HUDEP-2 (cell line): Measurements from ENCODE around the gene ADAMTS13.
A peak's percentile ranks its signal among the peaks of the same experiment; 100 is the strongest.

Source experiments
- DNase-seq, 76 experiments: peaks; one replicate each; lab custom pipeline; 2025; ENCODE audit not compliant: unreplicated experiment in 76 of 76; lab: John Stamatoyannopoulos, UW

The ADAMTS13 gene

DNA sequence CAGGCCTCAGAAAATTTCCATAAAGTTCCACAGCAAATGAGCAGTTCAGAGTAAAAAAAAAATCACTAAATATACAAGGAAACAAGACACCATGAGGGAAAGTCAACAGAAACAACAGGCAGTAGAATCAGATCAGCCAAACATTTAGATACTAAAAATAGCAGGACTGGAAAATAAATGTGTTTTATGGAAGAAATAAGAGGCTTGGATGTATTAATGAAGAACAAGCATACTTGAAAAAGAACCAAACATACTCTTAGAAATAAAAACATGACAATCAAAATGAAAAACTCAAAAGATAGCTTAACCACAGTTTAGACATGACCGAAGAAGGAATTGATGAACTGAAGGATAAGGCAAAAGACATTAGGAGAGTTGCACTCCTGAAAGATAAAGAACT is 79.9 kb downstream of the ADAMTS13 start:
- no peak for DNase-seq

- DNase-seq: no peak
These were observed 83.1 kb downstream of the ADAMTS13 start for GRCh38 chr9:133505186-133505830.

DNA sequence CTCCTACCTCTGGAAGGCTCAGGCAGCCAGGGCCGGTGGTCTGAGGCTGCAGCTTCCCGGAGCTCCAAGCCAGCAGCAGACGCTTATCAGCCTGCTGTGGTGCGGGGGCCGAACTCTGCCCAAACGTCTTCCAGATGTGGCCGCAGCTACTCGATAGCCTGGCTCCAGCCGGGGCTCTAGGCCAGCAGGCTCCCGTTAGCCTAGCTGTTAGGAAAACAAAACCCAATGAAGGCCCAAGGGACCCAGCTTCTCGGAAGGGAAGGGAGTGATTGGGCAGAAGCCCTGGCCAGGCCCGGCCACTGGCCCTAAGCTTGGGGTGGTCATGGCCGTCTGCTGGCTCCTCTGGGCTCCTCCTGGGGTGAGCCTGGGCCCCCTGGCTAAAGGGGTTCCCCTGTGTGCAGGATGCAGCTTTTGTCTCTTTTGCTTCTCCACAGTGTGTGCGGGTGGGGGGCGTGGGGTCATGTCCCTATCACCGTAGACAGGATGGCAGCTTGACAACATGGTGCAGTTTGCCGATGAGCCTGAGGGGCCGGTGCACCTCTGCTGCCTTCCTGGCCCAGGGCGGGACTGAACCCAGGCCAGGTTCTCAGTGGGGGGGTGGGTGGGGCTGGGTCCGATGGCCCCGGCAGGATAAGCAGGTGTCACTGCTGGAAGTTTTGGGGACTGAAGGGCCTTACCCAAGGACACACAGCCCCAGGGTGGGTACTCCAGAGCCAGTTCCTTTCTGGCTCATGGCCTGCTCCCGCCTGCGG is 83.9 kb downstream of the ADAMTS13 start:
- peak in 47 of 76 experiments; percentile 3 to 71 (median 42) for DNase-seq

GRCh38 chr9:133506653-133507038 is 84.5 kb downstream of the ADAMTS13 start:
- DNase-seq: peak in 1 of 76 experiments; percentile 19

DNA sequence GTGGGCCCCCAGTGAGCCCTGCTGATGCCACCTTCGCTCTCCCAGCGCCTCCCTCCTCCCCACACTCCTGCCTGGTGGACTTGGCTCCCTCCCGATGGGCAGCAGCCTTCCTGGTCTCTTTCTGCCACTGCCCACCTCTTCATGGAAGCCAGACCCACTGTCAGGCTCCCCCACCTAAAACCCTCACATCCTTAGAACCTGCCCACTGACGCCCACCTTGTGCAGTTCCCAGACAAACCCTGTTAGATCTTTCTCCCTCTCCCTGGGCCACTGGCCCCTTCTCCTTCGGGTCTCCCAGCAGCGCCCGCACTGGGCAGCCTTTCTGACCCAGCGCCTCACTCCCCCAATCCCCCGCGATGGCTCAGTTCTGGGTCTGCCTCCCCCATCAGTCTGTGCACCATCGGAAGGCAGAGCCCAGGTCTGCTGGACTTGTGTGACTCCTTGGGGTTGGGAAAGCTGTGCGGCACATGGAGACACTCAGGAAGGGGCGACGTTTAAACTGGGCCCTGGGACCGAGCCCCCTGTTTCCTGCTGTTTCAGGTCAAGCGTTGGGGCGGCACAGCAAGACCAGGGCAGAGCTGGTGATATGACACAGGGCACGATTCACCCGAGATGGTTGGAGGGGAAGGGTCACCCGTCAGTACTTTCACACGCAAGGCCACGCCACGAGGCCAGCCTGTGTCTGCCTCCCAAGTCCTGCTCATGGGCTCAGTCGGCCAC is 85.2 kb downstream of the ADAMTS13 start:
- DNase-seq: no peak

DNA sequence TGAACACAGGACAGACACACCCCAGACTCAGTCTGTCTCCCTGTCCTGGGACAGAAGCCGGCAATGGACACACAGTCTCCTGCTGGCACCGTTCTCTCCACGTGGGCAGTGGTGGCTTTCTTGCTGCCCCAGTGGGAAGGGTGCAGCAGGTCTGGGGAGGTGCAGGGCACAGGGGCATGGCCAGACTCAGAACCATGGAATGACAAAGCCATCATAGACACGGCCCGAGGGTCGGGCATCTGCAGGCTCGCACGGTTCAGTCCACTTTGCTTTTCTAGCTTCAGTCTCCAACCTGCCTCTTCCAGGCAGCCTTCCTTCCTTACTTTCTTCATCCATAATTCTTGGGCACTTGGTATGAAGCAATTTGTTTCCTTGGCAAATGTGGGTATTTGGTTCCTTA is 85.9 kb downstream of the ADAMTS13 start:
- no peak for DNase-seq
